Liver (tissue), 9 donors: ENCODE data around the gene SCARB1. TPM values are rescaled to one million over a fixed set of nuclear protein-coding genes. Genes with fewer than 3 reads are reported as not detected.

Experiments used
- DNase-seq: peaks from one replicate; pipeline ENCODE4 v3.0.0-alpha.2; 2017; ENCODE audit warnings: low spot score
- H3K27ac ChIP-seq, 2 donors: one replicate each; pipeline ENCODE4 v1.7.0; 2013; ENCODE audit warnings: inconsistent platforms in 2 of 2, low read length in 2 of 2, control low read depth in 1 of 2, low read depth in 1 of 2, mild to moderate bottlenecking in 1 of 2
- H3K27me3 ChIP-seq, 4 donors: one replicate each; pipeline versions ENCODE4 v1.6.1 to v1.7.0; 2013; ENCODE audit warnings: low read length in 3 of 4, inconsistent platforms in 1 of 4, mild to moderate bottlenecking in 1 of 4, moderate library complexity in 1 of 4; ENCODE audit not compliant: control insufficient read depth in 4 of 4, insufficient read depth in 4 of 4
- H3K36me3 ChIP-seq, 4 donors: one replicate each; pipeline versions ENCODE4 v1.6.1 to v1.7.0; 2013; ENCODE audit warnings: low read length in 3 of 4, mild to moderate bottlenecking in 3 of 4, low read depth in 1 of 4, moderate library complexity in 1 of 4; ENCODE audit not compliant: control insufficient read depth in 4 of 4, insufficient read depth in 3 of 4
- H3K4me1 ChIP-seq, 4 donors: one replicate each; pipeline versions ENCODE4 v1.6.1 to v1.7.0; 2013; ENCODE audit warnings: low read length in 3 of 4, mild to moderate bottlenecking in 3 of 4, moderate library complexity in 1 of 4; ENCODE audit not compliant: control insufficient read depth in 4 of 4, insufficient read depth in 4 of 4
- H3K4me3 ChIP-seq, 3 donors: one replicate each; pipeline versions ENCODE4 v1.6.1 to v1.7.0; 2013; ENCODE audit warnings: low read length in 3 of 3, control low read depth in 1 of 3, low read depth in 1 of 3, mild to moderate bottlenecking in 1 of 3
- H3K9ac ChIP-seq, 2 donors: one replicate each; pipeline ENCODE4 v1.7.0; 2013; ENCODE audit warnings: low read length in 2 of 2, mild to moderate bottlenecking in 2 of 2, moderate library complexity in 2 of 2, control low read depth in 1 of 2, low read depth in 1 of 2
- H3K9me3 ChIP-seq, 4 donors: one replicate each; pipeline versions ENCODE4 v1.6.1 to v1.7.0; 2013; ENCODE audit warnings: low read length in 3 of 4; ENCODE audit not compliant: control insufficient read depth in 4 of 4
- CTCF ChIP-seq: fragments of 150-350 bp; IDR thresholded peaks from 2 replicates; pipeline ENCODE4 v1.5.1; 2017; ENCODE audit warnings: improper control_type of control experiment, low read depth, low read length; ENCODE audit not compliant: missing input control
- EGR1 ChIP-seq, 2 donors: IDR thresholded peaks; 2 replicates each; pipeline ENCODE4 v1.6.1; 2016 to 2018; ENCODE audit warnings: antibody characterized with exemption in 2 of 2, low read depth in 2 of 2
- FOXA1 ChIP-seq: IDR thresholded peaks from 2 replicates; pipeline ENCODE4 v1.6.1; 2016; ENCODE audit warnings: antibody characterized with exemption
- FOXA2 ChIP-seq: IDR thresholded peaks from 2 replicates; pipeline ENCODE4 v1.6.1; 2016; ENCODE audit warnings: antibody characterized with exemption
- GABPA ChIP-seq, 2 donors: IDR thresholded peaks in 1 of 2; conservative IDR thresholded peaks in 1 of 2; 2 replicates each; pipeline ENCODE4 v1.6.1; 2016; ENCODE audit warnings: antibody characterized with exemption in 2 of 2, mild to moderate bottlenecking in 1 of 2, moderate library complexity in 1 of 2
- HNF4A ChIP-seq, 2 donors: conservative IDR thresholded peaks; 2 replicates each; pipeline ENCODE4 v1.6.1; 2016; ENCODE audit warnings: antibody characterized with exemption in 2 of 2, mild to moderate bottlenecking in 2 of 2
- HNF4G ChIP-seq: IDR thresholded peaks from 2 replicates; pipeline ENCODE4 v1.6.1; 2016; ENCODE audit warnings: antibody characterized with exemption
- JUND ChIP-seq, 2 donors: IDR thresholded peaks; 2 replicates each; pipeline ENCODE4 v1.6.1; 2016; ENCODE audit warnings: antibody characterized with exemption in 2 of 2
- NR2F2 ChIP-seq: IDR thresholded peaks from 2 replicates; pipeline ENCODE4 v1.6.1; 2016; ENCODE audit warnings: antibody characterized with exemption
- RAD21 ChIP-seq, 2 donors: IDR thresholded peaks; 2 replicates each; pipeline ENCODE4 v1.6.1; 2016; ENCODE audit warnings: antibody characterized with exemption in 2 of 2, mild to moderate bottlenecking in 2 of 2
- RXRA ChIP-seq, 2 donors: IDR thresholded peaks; 2 replicates each; pipeline ENCODE4 v1.6.1; 2017 to 2018; ENCODE audit warnings: antibody characterized with exemption in 2 of 2, mild to moderate bottlenecking in 1 of 2
- SP1 ChIP-seq: IDR thresholded peaks from 2 replicates; pipeline ENCODE4 v1.6.1; 2018; ENCODE audit warnings: antibody characterized with exemption, mild to moderate bottlenecking
- TAF1 ChIP-seq: conservative IDR thresholded peaks from 2 replicates; pipeline ENCODE4 v1.6.1; 2016; ENCODE audit warnings: antibody characterized with exemption, mild to moderate bottlenecking
- YY1 ChIP-seq: IDR thresholded peaks from 2 replicates; pipeline ENCODE4 v1.6.1; 2016; ENCODE audit warnings: antibody characterized with exemption, mild to moderate bottlenecking
- ZBTB33 ChIP-seq: IDR thresholded peaks from 2 replicates; pipeline ENCODE4 v1.6.1; 2016; ENCODE audit warnings: antibody characterized with exemption
- WGBS: extraction: QIAGEN DNeasy Blood & Tissue Kit; methylation state at CpG from one replicate; pipeline ENCODE4 v1.1.7; 2013; 5-methylcytosine and 5-hydroxymethylcytosine counted together
- polyA plus RNA-seq, 2 donors: library from polyadenylated mRNA; stranded (reverse) in 1 of 2; unstranded in 1 of 2; fragments of 200-250 nt in 1 of 2; fragments of >200 nt in 1 of 2; fragmentation: Nextera tagmentation in 1 of 2; extraction: Ambion mirVana in 1 of 2; gene quantifications; one replicate each; pipeline versions ENCODE4 v1.2.1 to v1.2.3, GENCODE V29; 2013 to 2015
- total RNA-seq, 2 donors: library from RNA; depleted of rRNA; stranded (reverse); fragments of >200 nt; gene quantifications; one replicate each; pipeline ENCODE4 v1.2.3, GENCODE V29; 2014
- TF ChIP-seq, protein P1 (sequence below): IDR thresholded peaks from 2 replicates; pipeline ENCODE4 v1.6.1; 2016; ENCODE audit warnings: antibody characterized with exemption
- TF ChIP-seq, protein P2 (sequence below): IDR thresholded peaks from 2 replicates; pipeline ENCODE4 v1.6.1; 2016; ENCODE audit warnings: antibody characterized with exemption, mild to moderate bottlenecking
- TF ChIP-seq, protein P3 (sequence below): IDR thresholded peaks from 2 replicates; pipeline ENCODE4 v1.6.1; 2016; ENCODE audit warnings: antibody characterized with exemption
- donor health status: healthy.
- donor health status: healthy.
- donor health status: healthy.
- donor health status: healthy.
- donor health status: healthy.

Gene SCARB1
- total and polyA plus RNA-seq, 4 donors: 85.3 to 289 (median 141) TPM

DNA sequence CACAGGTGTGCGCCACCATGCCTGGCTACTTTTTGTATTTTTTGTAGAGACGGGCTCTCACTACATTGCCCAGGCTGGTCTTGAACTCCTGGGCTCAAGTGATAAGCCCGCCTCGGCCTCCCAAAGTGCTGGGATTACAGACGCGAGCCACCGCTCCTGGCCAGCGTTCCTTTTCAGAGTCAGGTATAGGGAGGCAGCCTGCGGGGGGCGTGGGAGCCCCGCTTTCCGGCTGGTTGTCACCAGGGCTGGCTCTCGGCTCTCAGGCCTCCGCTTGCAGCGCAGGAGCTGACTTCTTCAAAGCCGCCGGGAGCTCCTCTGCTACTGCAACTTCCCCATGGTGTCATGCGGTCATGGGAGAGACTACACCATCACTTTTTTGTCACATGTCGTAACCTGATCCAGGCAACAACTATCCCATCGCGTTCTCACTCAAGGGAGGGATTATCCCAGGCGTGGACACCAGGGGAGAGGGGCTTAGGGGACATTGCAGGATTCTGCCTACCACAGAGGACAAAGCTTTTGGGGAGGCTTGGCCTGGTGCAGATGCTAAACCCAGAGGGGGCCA is 129.4 kb downstream of the SCARB1 start:
- H3K27ac ChIP-seq: no peak overlapping the region

More for the DNA sequence above, 129.4 kb downstream of the SCARB1 start:
- Histone ChIP-seq H3K36me3 (no peaks in the 10 kb centered on the region), H3K9me3 (no peaks in the 10 kb centered on the region), H3K9ac (no peak overlapping the region), H3K4me3 (no peak overlapping the region), H3K27me3 (no peaks in the 10 kb centered on the region), H3K4me1 (peaks cover 1 to 13% (median 12%) of the 10 kb centered on the region in 4 donors)
- TF ChIP-seq, protein P1, sequence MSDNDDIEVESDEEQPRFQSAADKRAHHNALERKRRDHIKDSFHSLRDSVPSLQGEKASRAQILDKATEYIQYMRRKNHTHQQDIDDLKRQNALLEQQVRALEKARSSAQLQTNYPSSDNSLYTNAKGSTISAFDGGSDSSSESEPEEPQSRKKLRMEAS: no peak
- TF ChIP-seq YY1 (no peak), HNF4A (conservative IDR thresholded peaks at IDR 0.05) (no peak), GABPA (IDR thresholded peaks at IDR 0.05 in 1 of 2, conservative IDR thresholded peaks at IDR 0.05 in 1 of 2) (no peak), FOXA1 (no peak), RAD21 (IDR thresholded peaks at IDR 0.05) (no peak), FOXA2 (no peak), NR2F2 (no peak), EGR1 (IDR thresholded peaks at IDR 0.05; ENCODE audit: low read depth in 2 of 2) (no peak), SP1 (no peak), JUND (IDR thresholded peaks at IDR 0.05) (no peak), HNF4G (no peak), CTCF (no peak), ZBTB33 (no peak), RXRA (IDR thresholded peaks at IDR 0.05) (no peak), TAF1 (no peak)
- TF ChIP-seq, protein P2, sequence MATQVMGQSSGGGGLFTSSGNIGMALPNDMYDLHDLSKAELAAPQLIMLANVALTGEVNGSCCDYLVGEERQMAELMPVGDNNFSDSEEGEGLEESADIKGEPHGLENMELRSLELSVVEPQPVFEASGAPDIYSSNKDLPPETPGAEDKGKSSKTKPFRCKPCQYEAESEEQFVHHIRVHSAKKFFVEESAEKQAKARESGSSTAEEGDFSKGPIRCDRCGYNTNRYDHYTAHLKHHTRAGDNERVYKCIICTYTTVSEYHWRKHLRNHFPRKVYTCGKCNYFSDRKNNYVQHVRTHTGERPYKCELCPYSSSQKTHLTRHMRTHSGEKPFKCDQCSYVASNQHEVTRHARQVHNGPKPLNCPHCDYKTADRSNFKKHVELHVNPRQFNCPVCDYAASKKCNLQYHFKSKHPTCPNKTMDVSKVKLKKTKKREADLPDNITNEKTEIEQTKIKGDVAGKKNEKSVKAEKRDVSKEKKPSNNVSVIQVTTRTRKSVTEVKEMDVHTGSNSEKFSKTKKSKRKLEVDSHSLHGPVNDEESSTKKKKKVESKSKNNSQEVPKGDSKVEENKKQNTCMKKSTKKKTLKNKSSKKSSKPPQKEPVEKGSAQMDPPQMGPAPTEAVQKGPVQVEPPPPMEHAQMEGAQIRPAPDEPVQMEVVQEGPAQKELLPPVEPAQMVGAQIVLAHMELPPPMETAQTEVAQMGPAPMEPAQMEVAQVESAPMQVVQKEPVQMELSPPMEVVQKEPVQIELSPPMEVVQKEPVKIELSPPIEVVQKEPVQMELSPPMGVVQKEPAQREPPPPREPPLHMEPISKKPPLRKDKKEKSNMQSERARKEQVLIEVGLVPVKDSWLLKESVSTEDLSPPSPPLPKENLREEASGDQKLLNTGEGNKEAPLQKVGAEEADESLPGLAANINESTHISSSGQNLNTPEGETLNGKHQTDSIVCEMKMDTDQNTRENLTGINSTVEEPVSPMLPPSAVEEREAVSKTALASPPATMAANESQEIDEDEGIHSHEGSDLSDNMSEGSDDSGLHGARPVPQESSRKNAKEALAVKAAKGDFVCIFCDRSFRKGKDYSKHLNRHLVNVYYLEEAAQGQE: no peak
- TF ChIP-seq, protein P3, sequence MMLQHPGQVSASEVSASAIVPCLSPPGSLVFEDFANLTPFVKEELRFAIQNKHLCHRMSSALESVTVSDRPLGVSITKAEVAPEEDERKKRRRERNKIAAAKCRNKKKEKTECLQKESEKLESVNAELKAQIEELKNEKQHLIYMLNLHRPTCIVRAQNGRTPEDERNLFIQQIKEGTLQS: no peak
- 84% methylated on average over 22 of the region's 22 CpGs for WGBS
- DNase-seq: no peak
